ENCODE measurements around the gene CEP131. TPM values are rescaled to one million over a fixed set of nuclear protein-coding genes. Genes with fewer than 3 reads are reported as not detected.
A peak's percentile ranks its signal among the peaks of the same experiment; 100 is the strongest.

CEP131 gene
- total RNA-seq, 4 donors from 2014 or later: 3.5 to 77.6 (median 9.8) TPM

DNA sequence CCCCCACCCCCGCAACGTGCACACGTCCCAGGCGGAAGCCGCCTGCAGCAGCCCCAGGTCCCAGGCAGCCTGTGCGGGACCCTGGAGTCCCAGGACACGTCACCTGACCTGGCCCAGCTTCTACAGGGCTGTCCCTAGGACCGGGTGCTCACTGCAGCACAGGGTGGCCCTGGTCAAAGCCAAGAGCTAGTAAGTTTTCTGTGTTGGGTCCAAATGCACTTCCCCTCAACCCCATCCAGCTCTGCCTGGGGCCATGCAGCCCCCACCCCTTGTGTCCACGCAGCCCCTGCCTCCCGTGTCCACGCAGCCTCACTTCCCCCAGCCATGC lies 79.6 kb downstream of the CEP131 start:
- H3K27me3 ChIP-seq: no peaks in the 10 kb centered on the region
- DNase-seq: no peak
- peaks cover 0 to 13% (median 0%) of the 10 kb centered on the region in 4 donors for H3K4me1 ChIP-seq
- no peak overlapping the region for H3K27ac ChIP-seq
- no peak overlapping the region for H3K4me3 ChIP-seq
- no peaks in the 10 kb centered on the region for H3K9me3 ChIP-seq
- TF ChIP-seq, protein P1, sequence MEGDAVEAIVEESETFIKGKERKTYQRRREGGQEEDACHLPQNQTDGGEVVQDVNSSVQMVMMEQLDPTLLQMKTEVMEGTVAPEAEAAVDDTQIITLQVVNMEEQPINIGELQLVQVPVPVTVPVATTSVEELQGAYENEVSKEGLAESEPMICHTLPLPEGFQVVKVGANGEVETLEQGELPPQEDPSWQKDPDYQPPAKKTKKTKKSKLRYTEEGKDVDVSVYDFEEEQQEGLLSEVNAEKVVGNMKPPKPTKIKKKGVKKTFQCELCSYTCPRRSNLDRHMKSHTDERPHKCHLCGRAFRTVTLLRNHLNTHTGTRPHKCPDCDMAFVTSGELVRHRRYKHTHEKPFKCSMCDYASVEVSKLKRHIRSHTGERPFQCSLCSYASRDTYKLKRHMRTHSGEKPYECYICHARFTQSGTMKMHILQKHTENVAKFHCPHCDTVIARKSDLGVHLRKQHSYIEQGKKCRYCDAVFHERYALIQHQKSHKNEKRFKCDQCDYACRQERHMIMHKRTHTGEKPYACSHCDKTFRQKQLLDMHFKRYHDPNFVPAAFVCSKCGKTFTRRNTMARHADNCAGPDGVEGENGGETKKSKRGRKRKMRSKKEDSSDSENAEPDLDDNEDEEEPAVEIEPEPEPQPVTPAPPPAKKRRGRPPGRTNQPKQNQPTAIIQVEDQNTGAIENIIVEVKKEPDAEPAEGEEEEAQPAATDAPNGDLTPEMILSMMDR (IDR thresholded peaks at IDR 0.05): no peak
- TF ChIP-seq POLR2A (IDR thresholded peaks at IDR 0.05): no peak
- no peaks in the 10 kb centered on the region for H3K36me3 ChIP-seq

DNA sequence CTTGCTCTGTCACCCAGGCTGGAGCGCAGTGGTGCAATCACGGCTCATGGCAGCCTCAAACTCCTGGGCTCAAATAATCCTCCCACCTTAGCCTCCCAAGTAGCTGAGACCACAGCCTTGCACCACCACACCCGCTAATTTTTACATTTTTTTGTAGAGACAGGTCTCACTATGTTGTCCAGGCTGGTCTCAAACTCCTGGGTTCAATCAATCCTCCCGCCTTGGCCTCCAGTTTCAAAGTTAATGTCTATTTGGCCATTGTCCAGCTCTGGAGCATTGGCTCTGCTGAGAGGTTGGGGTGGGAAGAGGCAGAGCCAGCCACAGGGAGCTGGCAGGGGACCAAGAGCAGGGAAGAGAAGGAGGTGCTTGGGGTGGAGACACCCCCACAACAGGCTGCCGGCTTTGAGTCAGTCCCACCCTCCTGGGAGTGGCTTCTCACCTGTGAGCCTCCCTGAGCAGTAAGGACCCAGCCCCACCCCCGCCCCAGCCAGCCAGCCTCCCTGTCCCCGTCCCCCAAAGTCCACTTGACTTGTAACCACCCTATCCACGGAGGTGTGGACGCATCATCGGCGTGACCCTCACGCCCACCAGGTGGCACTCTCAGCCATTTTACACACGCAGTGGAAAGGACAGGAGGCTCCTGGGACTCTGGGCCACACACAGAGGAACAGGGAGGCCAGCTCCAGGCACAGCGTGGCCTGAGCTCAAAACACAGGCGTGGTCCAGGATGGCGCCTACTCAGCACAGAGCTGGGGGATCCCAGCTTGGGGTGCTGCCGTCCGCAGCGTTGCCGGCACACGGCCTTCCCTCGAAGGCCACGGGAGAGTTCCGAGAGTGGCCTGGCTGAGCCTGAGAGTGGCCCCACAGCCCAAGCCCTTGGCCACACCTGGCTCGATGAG lies 80.2 kb downstream of the CEP131 start:
- no peaks in the 10 kb centered on the region for H3K9me3 ChIP-seq
- no peak overlapping the region for H3K4me3 ChIP-seq
- no peaks in the 10 kb centered on the region for H3K27me3 ChIP-seq
- H3K36me3 ChIP-seq: no peaks in the 10 kb centered on the region
- peaks cover 0 to 13% (median 0%) of the 10 kb centered on the region in 4 donors for H3K4me1 ChIP-seq
- peak; percentile 59 to 91 (median 89) for DNase-seq
- H3K27ac ChIP-seq: no peak overlapping the region
- TF ChIP-seq, protein P1 (IDR thresholded peaks at IDR 0.05): peak in 5 of 6 experiments; percentile 45 to 77 (median 67)
- TF ChIP-seq POLR2A (IDR thresholded peaks at IDR 0.05): no peak

DNA sequence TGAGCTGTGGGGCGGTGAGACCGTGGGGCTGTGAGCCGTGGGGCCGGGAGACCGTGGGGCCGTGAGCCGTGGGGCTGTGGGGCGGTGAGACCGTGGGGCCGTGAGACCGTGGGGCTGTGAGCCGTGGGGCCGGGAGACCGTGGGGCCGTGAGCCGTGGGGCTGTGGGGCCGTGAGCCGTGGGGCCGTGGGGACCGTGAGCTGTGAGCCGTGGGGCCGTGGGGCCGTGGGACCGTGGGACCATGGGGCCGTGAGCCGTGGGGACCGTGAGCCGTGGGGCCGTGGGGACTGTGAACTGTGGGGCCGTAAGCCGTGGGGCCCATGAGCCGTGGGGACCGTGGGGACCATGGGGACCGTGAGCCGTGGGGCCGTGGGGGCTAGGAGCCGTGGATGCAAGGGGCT lies 82.1 kb downstream of the CEP131 start:
- Histone ChIP-seq H3K27ac (no peak overlapping the region), H3K9me3 (no peaks in the 10 kb centered on the region), H3K4me3 (no peak overlapping the region), H3K36me3 (no peaks in the 10 kb centered on the region), H3K27me3 (no peaks in the 10 kb centered on the region), H3K4me1 (peaks cover 0 to 13% (median 0%) of the 10 kb centered on the region in 4 donors)
- TF ChIP-seq, protein P1 (IDR thresholded peaks at IDR 0.05): no peak
- TF ChIP-seq POLR2A (IDR thresholded peaks at IDR 0.05): no peak
- DNase-seq: no peak

DNA sequence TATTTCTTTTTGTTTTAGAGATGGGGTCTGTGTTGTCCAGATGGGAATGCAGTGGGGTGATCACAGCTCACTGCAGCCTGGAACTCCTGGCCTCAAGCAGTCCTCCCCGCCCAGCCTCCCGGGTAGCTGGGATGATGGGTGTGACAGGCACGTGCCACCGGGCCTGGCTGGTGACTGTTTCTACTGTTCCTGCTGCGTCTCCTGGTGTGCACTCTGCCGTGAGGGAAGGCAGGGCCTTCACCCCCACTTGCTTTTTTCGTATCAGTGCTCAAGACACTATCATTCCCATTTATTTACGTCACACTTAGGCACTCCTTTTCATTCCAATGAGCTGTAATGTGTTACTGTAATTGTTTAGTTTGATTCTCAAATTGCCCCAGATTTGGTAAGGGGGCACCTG lies 82.7 kb downstream of the CEP131 start:
- Histone ChIP-seq H3K4me3 (no peak overlapping the region), H3K27ac (no peak overlapping the region), H3K36me3 (no peaks in the 10 kb centered on the region), H3K27me3 (no peaks in the 10 kb centered on the region), H3K4me1 (peaks cover 0 to 13% (median 0%) of the 10 kb centered on the region in 4 donors), H3K9me3 (no peaks in the 10 kb centered on the region)
- TF ChIP-seq, protein P1 (IDR thresholded peaks at IDR 0.05): no peak
- no peak for TF ChIP-seq POLR2A (IDR thresholded peaks at IDR 0.05)
- no peak for DNase-seq

Other genes with a start within 250 kb of the CEP131 start
- gene CHMP6, start 231.1 kb downstream of the CEP131 start, total RNA-seq: 10 to 100 TPM; 29.9 to 57.8 (median 37.1) TPM
- 10 to 100 TPM; 10.2 to 61.9 (median 17.6) TPM for gene BAIAP2, start 187.8 kb downstream of the CEP131 start, total RNA-seq
- gene PVALEF, start 57.5 kb downstream of the CEP131 start, total RNA-seq: not detected
- 100 to 1,000 TPM in 3 of 4 donors, 10 to 100 TPM in 1; 23.9 to 190 (median 123) TPM for gene AATK, start 56.7 kb downstream of the CEP131 start, total RNA-seq
- 100 to 1,000 TPM in 1 of 4 donors, 10 to 100 TPM in 3; 38.0 to 156 (median 79.4) TPM for gene TEPSIN, start 16.1 kb upstream of the CEP131 start, total RNA-seq
- gene NDUFAF8, start 16.4 kb upstream of the CEP131 start, total RNA-seq: 10 to 100 TPM; 17.8 to 62.7 (median 25.2) TPM
- 100 to 1,000 TPM; 126 to 206 (median 169) TPM for gene SLC38A10, start 72.3 kb upstream of the CEP131 start, total RNA-seq
- gene BAHCC1, start 172.5 kb upstream of the CEP131 start, total RNA-seq: 10 to 100 TPM; 11.6 to 43.0 (median 23.9) TPM